ENCODE measurements around the gene SYK. TPM values are rescaled to one million over a fixed set of nuclear protein-coding genes. Genes with fewer than 3 reads are reported as not detected.
A peak's percentile ranks its signal among the peaks of the same experiment; 100 is the strongest.

The SYK gene
- total RNA-seq, 1 experiment from 2014 or later: 0.28 TPM

GRCh38 chr9:90894986-90895687 lies 93.5 kb downstream of the SYK start:
- Histone ChIP-seq H3K27ac (ENCODE audit: low read length) (no peak overlapping the region), H3K4me3 (ENCODE audit: low read depth in 2 of 2, low read length in 2 of 2) (no peak overlapping the region), H3K9me3 (ENCODE audit: control insufficient read depth, insufficient read depth, low read depth, low read length) (no peaks in the 10 kb centered on the region), H3K4me1 (ENCODE audit: control insufficient read depth, insufficient read depth, low read length) (no peaks in the 10 kb centered on the region), H3K36me3 (ENCODE audit: control insufficient read depth, insufficient read depth, low read length) (no peaks in the 10 kb centered on the region), H3K27me3 (ENCODE audit: control insufficient read depth, insufficient read depth, low read length) (no peaks in the 10 kb centered on the region)
- ChIA-PET POLR2A (no interaction called here), CTCF (no interaction called here)
- DNase-seq (ENCODE audit: low read depth, low spot score) (no peak), ATAC-seq (no peak)
- no TSS peak for BruUV-seq (replicated peaks)
- in situ Hi-C loops (cut with HindIII; ENCODE audit: low pct_unique_long_range_greater_than_20kb, low sequenced_read_pairs): no loop called here
- TF ChIP-seq, protein P1, sequence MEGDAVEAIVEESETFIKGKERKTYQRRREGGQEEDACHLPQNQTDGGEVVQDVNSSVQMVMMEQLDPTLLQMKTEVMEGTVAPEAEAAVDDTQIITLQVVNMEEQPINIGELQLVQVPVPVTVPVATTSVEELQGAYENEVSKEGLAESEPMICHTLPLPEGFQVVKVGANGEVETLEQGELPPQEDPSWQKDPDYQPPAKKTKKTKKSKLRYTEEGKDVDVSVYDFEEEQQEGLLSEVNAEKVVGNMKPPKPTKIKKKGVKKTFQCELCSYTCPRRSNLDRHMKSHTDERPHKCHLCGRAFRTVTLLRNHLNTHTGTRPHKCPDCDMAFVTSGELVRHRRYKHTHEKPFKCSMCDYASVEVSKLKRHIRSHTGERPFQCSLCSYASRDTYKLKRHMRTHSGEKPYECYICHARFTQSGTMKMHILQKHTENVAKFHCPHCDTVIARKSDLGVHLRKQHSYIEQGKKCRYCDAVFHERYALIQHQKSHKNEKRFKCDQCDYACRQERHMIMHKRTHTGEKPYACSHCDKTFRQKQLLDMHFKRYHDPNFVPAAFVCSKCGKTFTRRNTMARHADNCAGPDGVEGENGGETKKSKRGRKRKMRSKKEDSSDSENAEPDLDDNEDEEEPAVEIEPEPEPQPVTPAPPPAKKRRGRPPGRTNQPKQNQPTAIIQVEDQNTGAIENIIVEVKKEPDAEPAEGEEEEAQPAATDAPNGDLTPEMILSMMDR (IDR thresholded peaks at IDR 0.05): peak; percentile 67
- TF ChIP-seq, protein P2, sequence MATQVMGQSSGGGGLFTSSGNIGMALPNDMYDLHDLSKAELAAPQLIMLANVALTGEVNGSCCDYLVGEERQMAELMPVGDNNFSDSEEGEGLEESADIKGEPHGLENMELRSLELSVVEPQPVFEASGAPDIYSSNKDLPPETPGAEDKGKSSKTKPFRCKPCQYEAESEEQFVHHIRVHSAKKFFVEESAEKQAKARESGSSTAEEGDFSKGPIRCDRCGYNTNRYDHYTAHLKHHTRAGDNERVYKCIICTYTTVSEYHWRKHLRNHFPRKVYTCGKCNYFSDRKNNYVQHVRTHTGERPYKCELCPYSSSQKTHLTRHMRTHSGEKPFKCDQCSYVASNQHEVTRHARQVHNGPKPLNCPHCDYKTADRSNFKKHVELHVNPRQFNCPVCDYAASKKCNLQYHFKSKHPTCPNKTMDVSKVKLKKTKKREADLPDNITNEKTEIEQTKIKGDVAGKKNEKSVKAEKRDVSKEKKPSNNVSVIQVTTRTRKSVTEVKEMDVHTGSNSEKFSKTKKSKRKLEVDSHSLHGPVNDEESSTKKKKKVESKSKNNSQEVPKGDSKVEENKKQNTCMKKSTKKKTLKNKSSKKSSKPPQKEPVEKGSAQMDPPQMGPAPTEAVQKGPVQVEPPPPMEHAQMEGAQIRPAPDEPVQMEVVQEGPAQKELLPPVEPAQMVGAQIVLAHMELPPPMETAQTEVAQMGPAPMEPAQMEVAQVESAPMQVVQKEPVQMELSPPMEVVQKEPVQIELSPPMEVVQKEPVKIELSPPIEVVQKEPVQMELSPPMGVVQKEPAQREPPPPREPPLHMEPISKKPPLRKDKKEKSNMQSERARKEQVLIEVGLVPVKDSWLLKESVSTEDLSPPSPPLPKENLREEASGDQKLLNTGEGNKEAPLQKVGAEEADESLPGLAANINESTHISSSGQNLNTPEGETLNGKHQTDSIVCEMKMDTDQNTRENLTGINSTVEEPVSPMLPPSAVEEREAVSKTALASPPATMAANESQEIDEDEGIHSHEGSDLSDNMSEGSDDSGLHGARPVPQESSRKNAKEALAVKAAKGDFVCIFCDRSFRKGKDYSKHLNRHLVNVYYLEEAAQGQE (IDR thresholded peaks at IDR 0.05; ENCODE audit: insufficient read depth in 1 of 2, low read depth in 2 of 2, low read length in 1 of 2): no peak
- intact Hi-C loops (cut with micrococcal nuclease; ENCODE audit: unreplicated experiment): no loop called here

GRCh38 chr9:90895786-90896185 lies 94.2 kb downstream of the SYK start:
- Histone ChIP-seq H3K36me3 (ENCODE audit: control insufficient read depth, insufficient read depth, low read length) (no peaks in the 10 kb centered on the region), H3K4me1 (ENCODE audit: control insufficient read depth, insufficient read depth, low read length) (no peaks in the 10 kb centered on the region), H3K27me3 (ENCODE audit: control insufficient read depth, insufficient read depth, low read length) (no peaks in the 10 kb centered on the region), H3K27ac (ENCODE audit: low read length) (no peak overlapping the region), H3K4me3 (ENCODE audit: low read depth in 2 of 2, low read length in 2 of 2) (no peak overlapping the region), H3K9me3 (ENCODE audit: control insufficient read depth, insufficient read depth, low read depth, low read length) (no peaks in the 10 kb centered on the region)
- in situ Hi-C loops (cut with HindIII; ENCODE audit: low pct_unique_long_range_greater_than_20kb, low sequenced_read_pairs): no loop called here
- BruUV-seq (replicated peaks): no TSS peak
- TF ChIP-seq, protein P1 (IDR thresholded peaks at IDR 0.05): no peak
- TF ChIP-seq SIN3A (IDR thresholded peaks at IDR 0.05; ENCODE audit: borderline replicate concordance, insufficient read depth, low read depth, low read length) (no peak), TCF7L2 (IDR thresholded peaks at IDR 0.05; ENCODE audit: low read depth, low read length) (no peak), POLR2AphosphoS5 (IDR thresholded peaks at IDR 0.05; ENCODE audit: low read depth, low read length) (no peak)
- TF ChIP-seq, protein P2 (IDR thresholded peaks at IDR 0.05; ENCODE audit: insufficient read depth in 1 of 2, low read depth in 2 of 2, low read length in 1 of 2): no peak
- intact Hi-C loops (cut with micrococcal nuclease; ENCODE audit: unreplicated experiment): no loop called here
- ChIA-PET POLR2A (no interaction called here), CTCF (no interaction called here)
- ATAC-seq (no peak), DNase-seq (ENCODE audit: low read depth, low spot score) (no peak)
